Thyroid gland (tissue), 4 donors: ENCODE results near the gene LMF2. TPM values are rescaled to one million over a fixed set of nuclear protein-coding genes. Genes with fewer than 3 reads are reported as not detected.

Source experiments
- DNase-seq, 2 donors: peaks; one replicate each; pipeline ENCODE4 v3.0.0-alpha.2; 2019
- H3K27ac ChIP-seq, 3 donors: fragments of 200-600 bp; sonication (generic); 1 replicate in 2 of 3; 2 replicates in 1 of 3; pipeline ENCODE4 v1.5.1; 2016 to 2019; ENCODE audit warnings: mild to moderate bottlenecking in 1 of 3, moderate library complexity in 1 of 3
- H3K27me3 ChIP-seq: fragments of 200-600 bp; sonication (generic); one replicate; pipeline ENCODE4 v1.5.1; 2019
- H3K36me3 ChIP-seq, 2 donors: fragments of 200-600 bp; sonication (generic); one replicate each; pipeline ENCODE4 v1.5.1; 2016 to 2019
- H3K4me1 ChIP-seq, 2 donors: fragments of 200-600 bp; sonication (generic); one replicate each; pipeline ENCODE4 v1.5.1; 2017 to 2019
- H3K4me3 ChIP-seq, 3 donors: fragments of 200-600 bp; sonication (generic); replicated peaks in 1 of 3; 1 replicate in 2 of 3; 2 replicates in 1 of 3; pipeline ENCODE4 v1.5.1; 2016; ENCODE audit warnings: mild to moderate bottlenecking in 1 of 3
- H3K9me3 ChIP-seq: fragments of 200-600 bp; sonication (generic); one replicate; pipeline ENCODE4 v1.5.1; 2017
- CTCF ChIP-seq, 6 experiments: fragments of 200-600 bp in 3 of 6; fragments of 450-650 bp in 3 of 6; sonication (generic) in 3 of 6; IDR thresholded peaks; one replicate each; pipeline ENCODE4 v1.5.1; 2016 to 2019; ENCODE audit warnings: antibody characterized with exemption in 6 of 6, mild to moderate bottlenecking in 2 of 6, inconsistent platforms in 1 of 6, moderate library complexity in 1 of 6
- POLR2A ChIP-seq, 2 donors: fragments of 450-650 bp; IDR thresholded peaks; one replicate each; pipeline ENCODE4 v1.6.1; 2017; ENCODE audit warnings: antibody characterized with exemption in 2 of 2, mild to moderate bottlenecking in 2 of 2, moderate library complexity in 1 of 2
- WGBS, 2 donors: methylation state at CpG; one replicate each; pipeline ENCODE4 v1.1.5; 2017; 5-methylcytosine and 5-hydroxymethylcytosine counted together
- intact Hi-C: fragments of 100-400 bp; cut with DNase I; formaldehyde crosslinking; loops from one replicate; pipeline ENCODE4 v1.15.1; 2023
- total RNA-seq, 4 donors: library from RNA; depleted of rRNA; stranded (reverse); fragments of >200 nt; gene quantifications; one replicate each; pipeline ENCODE4 v1.2.3, GENCODE V29; 2016

LMF2 gene
- total RNA-seq, 4 donors from 2014 or later: 53.2 to 117 (median 96.6) TPM

- DNase-seq: no peak
- 79 to 90% methylated on average over 6 to 8 of the region's 10 CpGs for WGBS, 2 donors
- TF ChIP-seq CTCF (IDR thresholded peaks at IDR 0.05) (no peak), POLR2A (IDR thresholded peaks at IDR 0.05) (no peak)
- Histone ChIP-seq H3K36me3 (no peaks in the 10 kb centered on the region), H3K27me3 (no peaks in the 10 kb centered on the region), H3K27ac (peak overlapping the region; percentile 80 to 92 (median 86)), H3K4me3 (peak overlapping the region in 1 of 3 donors; percentile 54), H3K9me3 (no peaks in the 10 kb centered on the region), H3K4me1 (peaks cover 58 to 76% of the 10 kb centered on the region in 2 donors)
- intact Hi-C loops: no loop called here
These were observed 24.4 kb downstream of the LMF2 start for GRCh38 chr22:50483106-50483505.

GRCh38 chr22:50482107-50483074, 25.1 kb downstream of the LMF2 start:
- Histone ChIP-seq H3K27me3 (no peaks in the 10 kb centered on the region), H3K27ac (peak overlapping the region; percentile 80 to 92 (median 86)), H3K9me3 (no peaks in the 10 kb centered on the region), H3K4me1 (peaks cover 58 to 69% of the 10 kb centered on the region in 2 donors), H3K36me3 (no peaks in the 10 kb centered on the region), H3K4me3 (peak overlapping the region; percentile 24 to 58 (median 54))
- intact Hi-C loops: no loop called here
- DNase-seq: peak; percentile 43 to 52
- TF ChIP-seq CTCF (IDR thresholded peaks at IDR 0.05) (no peak), POLR2A (IDR thresholded peaks at IDR 0.05) (no peak)
- 83 to 90% methylated on average over 4 of the region's 35 CpGs for WGBS, 2 donors

- Histone ChIP-seq H3K27me3 (no peaks in the 10 kb centered on the region), H3K27ac (peak within 1 kb of the TSS; percentile 73 to 92 (median 86)), H3K4me3 (peak within 1 kb of the TSS; percentile 24 to 58 (median 54)), H3K4me1 (peaks cover 51 to 61% of the 10 kb centered on the region in 2 donors), H3K9me3 (no peaks in the 10 kb centered on the region), H3K36me3 (no peaks in the 10 kb centered on the region)
- intact Hi-C loops: no loop called here
- TF ChIP-seq POLR2A (IDR thresholded peaks at IDR 0.05): peak in 1 of 2 donors; percentile 50
- no peak for TF ChIP-seq CTCF (IDR thresholded peaks at IDR 0.05)
- WGBS, 2 donors: 0 to 5% methylated on average over 4 to 13 of the region's 70 CpGs
- peak; percentile 68 for DNase-seq
These were observed 25.9 kb downstream of the LMF2 start, which contains the start of gene ADM2 for GRCh38 chr22:50481440-50482106. TSS of gene ADM2 (plus strand) at chr22:50481543. CDS start at chr22:50481848, 305 bp downstream.

DNA sequence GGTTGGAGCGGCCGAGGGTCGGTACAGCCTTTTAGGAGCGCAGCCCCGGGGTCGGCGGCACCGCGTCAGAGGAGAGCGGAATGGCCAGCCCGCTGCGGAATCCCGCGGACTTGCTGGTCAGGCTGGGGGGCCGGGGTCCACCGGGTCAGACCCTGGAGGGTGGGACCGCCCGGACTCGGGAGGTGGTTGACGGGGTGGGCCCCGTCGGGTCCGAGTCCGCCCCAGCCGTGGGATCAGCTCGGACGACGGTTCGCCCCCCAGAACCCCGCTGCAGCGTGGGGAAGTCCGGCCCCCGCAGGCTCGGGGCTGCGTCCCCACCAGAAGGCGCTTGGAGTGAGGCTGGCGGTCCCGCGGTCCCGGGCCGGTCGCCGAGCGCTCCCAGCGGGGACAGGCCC, 26.5 kb downstream of the LMF2 start:
- Histone ChIP-seq H3K4me1 (peaks cover 46 to 56% of the 10 kb centered on the region in 2 donors), H3K27ac (peak overlapping the region; percentile 73 to 92 (median 86)), H3K27me3 (no peaks in the 10 kb centered on the region), H3K36me3 (no peaks in the 10 kb centered on the region), H3K4me3 (peak overlapping the region; percentile 24 to 58 (median 54)), H3K9me3 (no peaks in the 10 kb centered on the region)
- intact Hi-C loops: no loop called here
- no peak for TF ChIP-seq POLR2A (IDR thresholded peaks at IDR 0.05)
- no peak for TF ChIP-seq CTCF (IDR thresholded peaks at IDR 0.05)
- DNase-seq: no peak
- WGBS, 2 donors: 30% methylated on average over 2 of the region's 45 CpGs; no CpG with 5 or more reads in 1 of the 2 donors
